HG03064 (cell line): ENCODE data around the gene RHPN2.
"Not testable (repeated sequence)": the region's sequence is repeated elsewhere in the genome, so short reads cannot be mapped to it uniquely, and the experiment has no call there.

Experiments used
- ATAC-seq: cut with Tn5 transposase; IDR thresholded peaks from one replicate; pipeline ENCODE4 v1.9.1; 2021; ENCODE audit warnings: low read depth; ENCODE audit not compliant: unreplicated experiment

The RHPN2 gene

GRCh38 chr19:33067121-33067520 is 2.4 kb upstream of the RHPN2 start:
- ATAC-seq = no peak

- ATAC-seq = no peak
These were observed 1.9 kb upstream of the RHPN2 start for GRCh38 chr19:33066543-33066942.

GRCh38 chr19:33064458-33064791 is 263 bp downstream of the RHPN2 start:
- peak; percentile 30 for ATAC-seq

GRCh38 chr19:33063753-33064457 is 783 bp downstream of the RHPN2 start:
- ATAC-seq = peak; percentile 24

- no peak for ATAC-seq
These were observed 1.3 kb downstream of the RHPN2 start for GRCh38 chr19:33063356-33063752.

- no peak for ATAC-seq
These were observed 1.8 kb downstream of the RHPN2 start for GRCh38 chr19:33062902-33063301.

- no peak for ATAC-seq
These were observed 4.1 kb downstream of the RHPN2 start for GRCh38 chr19:33060586-33060985.

- ATAC-seq = no peak
These were observed 9.0 kb downstream of the RHPN2 start for GRCh38 chr19:33055718-33056117.

- ATAC-seq = no peak
These were observed 10.1 kb downstream of the RHPN2 start for GRCh38 chr19:33054623-33055022.

GRCh38 chr19:33052352-33052972 is 12.2 kb downstream of the RHPN2 start:
- ATAC-seq = no peak

GRCh38 chr19:33050110-33050509 is 14.6 kb downstream of the RHPN2 start:
- no peak for ATAC-seq

- no peak for ATAC-seq
These were observed 15.6 kb downstream of the RHPN2 start for GRCh38 chr19:33048806-33049676.

- no peak for ATAC-seq
These were observed 17.3 kb downstream of the RHPN2 start for GRCh38 chr19:33047422-33047821.

GRCh38 chr19:33041828-33042160 is 22.9 kb downstream of the RHPN2 start:
- not testable (repeated sequence) for ATAC-seq

GRCh38 chr19:33040994-33041827 is 23.5 kb downstream of the RHPN2 start:
- no peak for ATAC-seq

- no peak for ATAC-seq
These were observed 24.9 kb downstream of the RHPN2 start for GRCh38 chr19:33039815-33040214.

GRCh38 chr19:33039108-33039599 is 25.5 kb downstream of the RHPN2 start:
- ATAC-seq = no peak

- not testable (repeated sequence) for ATAC-seq
These were observed 27.3 kb downstream of the RHPN2 start for GRCh38 chr19:33037168-33038025.

GRCh38 chr19:33036370-33037167 is 28.1 kb downstream of the RHPN2 start:
- not testable (repeated sequence) for ATAC-seq
